HCT116 (cell line): ENCODE measurements around the gene GPR61. TPM values are rescaled to one million over a fixed set of nuclear protein-coding genes. Genes with fewer than 3 reads are reported as not detected.
A peak's percentile ranks its signal among the peaks of the same experiment; 100 is the strongest.

ENCODE experiments used
- ATAC-seq: fragments of 200-7000 bp; cut with Tn5 transposase; 2 replicates; pipeline ENCODE4 v1.9.1; 2020; ENCODE audit warnings: mild to moderate bottlenecking, moderate library complexity
- BruUV-seq: library from RNA; stranded (reverse); fragments of 400-500 nt; replicated peaks from 2 replicates; lab custom pipeline; 2021; lab: Mats Ljungman, UMichigan
- CTCF ChIA-PET: fragments of 300-600 bp; sonication (Branson Sonifier 250); formaldehyde crosslinking; loops from one replicate; lab custom pipeline; 2021; ENCODE audit warnings: antibody characterized with exemption; lab: Charles Lee
- POLR2A ChIA-PET: fragments of 300-600, 350-600 bp; sonication (Branson Sonifier 250); formaldehyde crosslinking; loops from one replicate; lab custom pipeline; 2021; ENCODE audit warnings: antibody characterized with exemption; lab: Charles Lee
- RAD21 ChIA-PET, 2 experiments: fragments of 300-600 bp; sonication (Branson Sonifier 250); formaldehyde crosslinking; loops; one replicate each; lab custom pipeline; 2023; ENCODE audit warnings: low total read pairs in 2 of 2; ENCODE audit not compliant: uncharacterized antibody in 2 of 2, unreplicated experiment in 2 of 2, low non-redundant PET in 1 of 2; lab: Charles Lee
- DNase-seq: peaks from one replicate; pipeline ENCODE4 v3.0.0-alpha.2; 2010; ENCODE audit warnings: low read depth, low spot score
- H2AFZ ChIP-seq: fragments of 200-600 bp; shearing (Covaris generic), sonication (generic); 2 replicates; pipeline ENCODE4 v1.6.1; 2017; ENCODE audit warnings: low read depth, mixed run types, mixed read lengths, antibody characterized with exemption, low read length; ENCODE audit not compliant: poor library complexity, severe bottlenecking
- H3K27ac ChIP-seq: 2 replicates; pipeline ENCODE4 v1.5.1; 2012; ENCODE audit warnings: low read depth, low read length
- H3K27me3 ChIP-seq: fragments of 200-600 bp; sonication (generic); 2 replicates; pipeline ENCODE4 v1.6.1; 2016; ENCODE audit warnings: mixed run types, low read length, mixed read lengths; ENCODE audit not compliant: insufficient read depth
- H3K36me3 ChIP-seq, 2 experiments: fragments of 200-500 bp in 1 of 2; fragments of 200-600 bp in 1 of 2; sonication (Bioruptor generic) in 1 of 2; sonication (generic) in 1 of 2; 2 replicates each; pipeline versions ENCODE4 v1.5.1 to v1.6.1; 2014 to 2016; ENCODE audit warnings: low read length in 2 of 2, inconsistent platforms in 1 of 2, mixed read lengths in 1 of 2, mixed run types in 1 of 2; ENCODE audit not compliant: insufficient read depth in 2 of 2, control insufficient read depth in 1 of 2
- H3K4me1 ChIP-seq, 2 experiments: fragments of 200-600 bp in 1 of 2; sonication (generic) in 1 of 2; 2 replicates each; pipeline versions ENCODE4 v1.5.1 to v1.6.1; 2012 to 2017; ENCODE audit warnings: low read length in 2 of 2, inconsistent platforms in 1 of 2, mild to moderate bottlenecking in 1 of 2, mixed read lengths in 1 of 2, mixed run types in 1 of 2, moderate library complexity in 1 of 2; ENCODE audit not compliant: insufficient read depth in 2 of 2, control insufficient read depth in 1 of 2
- H3K4me2 ChIP-seq: fragments of 200-600 bp; sonication (generic); 2 replicates; pipeline ENCODE4 v1.6.1; 2017; ENCODE audit warnings: mixed run types, low read length, mixed read lengths
- H3K4me3 ChIP-seq, 2 experiments: fragments of 200-600 bp in 1 of 2; sonication (generic) in 1 of 2; replicated peaks in 1 of 2; 2 replicates each; pipeline ENCODE4 v1.5.1; 2011 to 2016; ENCODE audit warnings: low read length in 2 of 2, control low read depth in 1 of 2, low read depth in 1 of 2, mild to moderate bottlenecking in 1 of 2, mixed read lengths in 1 of 2, mixed run types in 1 of 2
- H3K79me2 ChIP-seq: fragments of 200-600 bp; sonication (generic); 2 replicates; pipeline ENCODE4 v1.6.1; 2017; ENCODE audit warnings: mild to moderate bottlenecking, mixed run types, low read length, moderate library complexity, mixed read lengths; ENCODE audit not compliant: insufficient read depth
- H3K9ac ChIP-seq: fragments of 200-600 bp; sonication (generic); 2 replicates; pipeline ENCODE4 v1.6.1; 2016; ENCODE audit warnings: low read length, mixed read lengths
- H3K9me2 ChIP-seq: fragments of 200-600 bp; sonication (generic), shearing (Covaris generic); 2 replicates; pipeline ENCODE4 v1.6.1; 2017; ENCODE audit warnings: mixed run types, mild to moderate bottlenecking, moderate library complexity; ENCODE audit not compliant: insufficient read depth
- H3K9me3 ChIP-seq, 2 experiments: fragments of 200-500 bp in 1 of 2; fragments of 200-600 bp in 1 of 2; sonication (Bioruptor generic) in 1 of 2; sonication (generic) in 1 of 2; 2 replicates each; pipeline ENCODE4 v1.6.1; 2014 to 2017; ENCODE audit warnings: low read length in 2 of 2, mixed read lengths in 2 of 2, inconsistent platforms in 1 of 2, low read depth in 1 of 2, mild to moderate bottlenecking in 1 of 2, mixed run types in 1 of 2, moderate library complexity in 1 of 2; ENCODE audit not compliant: control insufficient read depth in 1 of 2, insufficient read depth in 1 of 2
- H4K20me1 ChIP-seq: fragments of 200-600 bp; sonication (generic), shearing (Covaris generic); 2 replicates; pipeline ENCODE4 v1.6.1; 2017; ENCODE audit warnings: mixed run types, mild to moderate bottlenecking, moderate library complexity; ENCODE audit not compliant: insufficient read depth
- CTCF ChIP-seq, 3 experiments: fragments of 200-600 bp in 1 of 3; sonication (generic) in 1 of 3; IDR thresholded peaks in 2 of 3; conservative IDR thresholded peaks in 1 of 3; 2 replicates each; pipeline ENCODE4 v1.5.1; 2012 to 2017; ENCODE audit warnings: low read depth in 2 of 3, low read length in 2 of 3, antibody characterized with exemption in 1 of 3, borderline replicate concordance in 1 of 3, control low read depth in 1 of 3, mild to moderate bottlenecking in 1 of 3, mixed read lengths in 1 of 3, mixed run types in 1 of 3, moderate library complexity in 1 of 3; ENCODE audit not compliant: insufficient read depth in 1 of 3
- EGR1 ChIP-seq: IDR thresholded peaks from 2 replicates; pipeline ENCODE4 v1.6.1; 2012; ENCODE audit warnings: low read depth
- JUND ChIP-seq: IDR thresholded peaks from 2 replicates; pipeline ENCODE4 v1.6.1; 2012
- POLR2A ChIP-seq: IDR thresholded peaks from 2 replicates; pipeline ENCODE4 v1.7.0; 2011; ENCODE audit warnings: borderline replicate concordance; ENCODE audit not compliant: insufficient read depth, insufficient read length; ENCODE audit errors: extremely low read depth
- POLR2AphosphoS5 ChIP-seq: IDR thresholded peaks from 2 replicates; pipeline ENCODE4 v1.6.1; 2011; ENCODE audit warnings: mild to moderate bottlenecking, low read depth, low read length, moderate library complexity
- RAD21 ChIP-seq: IDR thresholded peaks from 2 replicates; pipeline ENCODE4 v1.6.1; 2012; ENCODE audit warnings: low read depth, mild to moderate bottlenecking
- REST ChIP-seq: IDR thresholded peaks from 2 replicates; pipeline ENCODE4 v1.6.1; 2012; ENCODE audit warnings: low read depth
- SIN3A ChIP-seq: IDR thresholded peaks from 2 replicates; pipeline ENCODE4 v1.6.1; 2012; ENCODE audit warnings: low read depth
- SP1 ChIP-seq: IDR thresholded peaks from 2 replicates; pipeline ENCODE4 v1.6.1; 2012; ENCODE audit warnings: low read depth
- YY1 ChIP-seq: IDR thresholded peaks from 2 replicates; pipeline ENCODE4 v1.6.1; 2011; ENCODE audit warnings: low read length, low read depth, moderate library complexity, mild to moderate bottlenecking; ENCODE audit not compliant: insufficient replicate concordance; ENCODE audit errors: extremely low read depth
- intact Hi-C: fragments of 100-400 bp; cut with micrococcal nuclease; formaldehyde crosslinking; loops from 2 replicates; pipeline ENCODE4 v1.10.0; 2022
- total RNA-seq: library from RNA; stranded (reverse); gene quantifications from one replicate; pipeline ENCODE4 v1.2.1, GENCODE V29; 2021; ENCODE audit not compliant: unreplicated experiment
- TF ChIP-seq, protein P1 (sequence below): IDR thresholded peaks from 2 replicates; pipeline ENCODE4 v1.6.1; 2012

The GPR61 gene
- total RNA-seq, 1 experiment from 2014 or later: not detected

- ChIA-PET POLR2A (interaction anchor here (1.0 to 1.3 kb wide), 5 partner anchors 14 to 226 kb away, joined by 3 to 4 read pairs (median 3); no protein-coding TSS in a partner anchor), RAD21 (interaction anchor here (0.6 to 2.5 kb wide), 10 partner anchors 14 to 505 kb away, joined by 3 to 11 read pairs (median 5); partner anchors contain the start of genes AHCYL1 (in 1 of the 2) and WDR47 (in 1 of the 2))
- peak overlapping the region; percentile 83 for H3K9ac ChIP-seq
- peak overlapping the region; percentile 86 to 98 for H3K4me3 ChIP-seq
- DNase-seq: peak; percentile 84
- no peaks in the 10 kb centered on the region; the same call in 1 of the 2 replicates for H4K20me1 ChIP-seq
- intact Hi-C loops: loop anchor here (1.0 to 2.0 kb wide), 5 partner anchors 84 to 438 kb away; partner anchors contain the start of gene AHCYL1
- peak overlapping the region; percentile 83 for H3K4me2 ChIP-seq
- no TSS peak for BruUV-seq
- TF ChIP-seq REST (no peak), YY1 (peak; percentile 94), SIN3A (peak; percentile 12; the same call in 1 of the 2 replicates), RAD21 (peak; percentile 99), CTCF (IDR thresholded peaks at IDR 0.05 in 2 of 3, conservative IDR thresholded peaks at IDR 0.05 in 1 of 3; ENCODE audit: borderline replicate concordance in 1 of 3, insufficient read depth in 1 of 3, low read depth in 2 of 3, low read length in 2 of 3) (peak; percentile 79 to 96 (median 86)), JUND (no peak), SP1 (0 out of 2 replicates have a peak, but pooled peaks have one; percentile 10), POLR2A (no peak), POLR2AphosphoS5 (peak; percentile 49; the same call in 1 of the 2 replicates), EGR1 (peak; percentile 39; the same call in 1 of the 2 replicates)
- TF ChIP-seq, protein P1, sequence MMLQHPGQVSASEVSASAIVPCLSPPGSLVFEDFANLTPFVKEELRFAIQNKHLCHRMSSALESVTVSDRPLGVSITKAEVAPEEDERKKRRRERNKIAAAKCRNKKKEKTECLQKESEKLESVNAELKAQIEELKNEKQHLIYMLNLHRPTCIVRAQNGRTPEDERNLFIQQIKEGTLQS: no peak
- TF ChIP-seq, all 23 proteins: peak for 7
- H3K79me2 ChIP-seq: peaks cover 45% of the 10 kb centered on the region
- peak; percentile 65 for ATAC-seq
- no peaks in the 10 kb centered on the region for H3K9me2 ChIP-seq
- H3K27me3 ChIP-seq: no peaks in the 10 kb centered on the region
- CTCF ChIA-PET: interaction anchor here (0.6 to 2.9 kb wide), 21 partner anchors 8 to 438 kb away, joined by 3 to 50 read pairs (median 4); partner anchors contain the start of genes AHCYL1, AMPD2, CYB561D1 and GNAT2
- peak overlapping the region; percentile 70 for H3K27ac ChIP-seq
- H3K9me3 ChIP-seq: no peaks in the 10 kb centered on the region
- no peaks in the 10 kb centered on the region for H3K36me3 ChIP-seq
- peak overlapping the region; percentile 51 for H2AFZ ChIP-seq
- H3K4me1 ChIP-seq: peaks cover 15 to 24% of the 10 kb centered on the region in 2 experiments
Observed at GRCh38 chr1:109546311-109547109, 6.8 kb downstream of the GPR61 start.
